ENCODE data around the gene TMEM130.

GRCh38 chr7:98908585-98908984, 38.8 kb upstream of the TMEM130 start:
- no peak for TF ChIP-seq CTCF (IDR thresholded peaks at IDR 0.05; ENCODE audit: borderline replicate concordance, extremely low read depth, low read length, poor library complexity, severe bottlenecking)
- no peak for TF ChIP-seq EZH2 (IDR thresholded peaks at IDR 0.05; ENCODE audit: borderline replicate concordance, low read depth, low read length, severe bottlenecking)

Data from DND-41 (cell line).